Esophagus squamous epithelium (tissue), 5 donors: ENCODE data around the gene C1QTNF2. TPM values are rescaled to one million over a fixed set of nuclear protein-coding genes. Genes with fewer than 3 reads are reported as not detected.

Experiments used
- DNase-seq: peaks from one replicate; lab custom pipeline; 2025; lab: John Stamatoyannopoulos, UW
- H3K27ac ChIP-seq, 4 donors: fragments of 200-600 bp; sonication (generic); one replicate each; pipeline ENCODE4 v1.5.1; 2016 to 2019; ENCODE audit warnings: mild to moderate bottlenecking in 1 of 4
- H3K27me3 ChIP-seq, 4 donors: fragments of 200-600 bp; sonication (generic); 1 replicate in 3 of 4; 2 replicates in 1 of 4; pipeline versions ENCODE4 v1.5.1 to v1.6.0; 2017 to 2021; ENCODE audit warnings: antibody characterized with exemption in 1 of 4
- H3K36me3 ChIP-seq, 3 donors: fragments of 200-600 bp; sonication (generic); one replicate each; pipeline ENCODE4 v1.5.1; 2016 to 2019
- H3K4me1 ChIP-seq, 3 donors: fragments of 200-600 bp; sonication (generic); one replicate each; pipeline ENCODE4 v1.5.1; 2017 to 2019
- H3K4me3 ChIP-seq, 4 donors: fragments of 200-600 bp; sonication (generic); 1 replicate in 3 of 4; 2 replicates in 1 of 4; pipeline ENCODE4 v1.5.1; 2016 to 2019; ENCODE audit warnings: mild to moderate bottlenecking in 2 of 4, moderate library complexity in 1 of 4
- H3K9me3 ChIP-seq, 3 donors: fragments of 200-600 bp; sonication (generic); one replicate each; pipeline ENCODE4 v1.5.1; 2016 to 2019
- CTCF ChIP-seq, 6 experiments: fragments of 450-650 bp in 4 of 6; fragments of 200-600 bp in 2 of 6; sonication (generic) in 2 of 6; IDR thresholded peaks; one replicate each; pipeline ENCODE4 v1.5.1; 2016 to 2019; ENCODE audit warnings: antibody characterized with exemption in 6 of 6, mild to moderate bottlenecking in 4 of 6, moderate library complexity in 4 of 6
- POLR2A ChIP-seq, 4 donors: fragments of 450-650 bp; IDR thresholded peaks; one replicate each; pipeline ENCODE4 v1.6.1; 2017; ENCODE audit warnings: antibody characterized with exemption in 4 of 4, mild to moderate bottlenecking in 4 of 4, moderate library complexity in 3 of 4
- WGBS, 2 donors: methylation state at CpG; one replicate each; pipeline ENCODE4 v1.1.5; 2018; 5-methylcytosine and 5-hydroxymethylcytosine counted together
- intact Hi-C: fragments of 100-400 bp; cut with DNase I; formaldehyde crosslinking; loops from one replicate; pipeline ENCODE4 v1.15.0; 2022
- total RNA-seq, 4 donors: library from RNA; depleted of rRNA; stranded (reverse); fragments of >200 nt; gene quantifications; one replicate each; pipeline ENCODE4 v1.1.0, GENCODE V29; 2016
- donor health status: DM: yes; HTN: yes; CAD: no.

Gene C1QTNF2
- under 1 TPM; 0.23 to 0.95 (median 0.62) TPM for total RNA-seq

GRCh38 chr5:160369990-160370712 lies at the start of gene C1QTNF2:
Gene C1QTNF2 (minus strand): TSS chr5:160370626. CDS start chr5:160355011, 15,615 bp downstream.
- Histone ChIP-seq H3K4me1 (peaks cover 5 to 32% (median 28%) of the 10 kb centered on the region in 3 donors), H3K9me3 (no peaks in the 10 kb centered on the region), H3K27ac (peak within 1 kb of the TSS in 3 of 4 donors; percentile 70 to 75 (median 71)), H3K4me3 (peak within 1 kb of the TSS; percentile 43 to 82 (median 55)), H3K27me3 (peaks cover 0 to 7% (median 0%) of the 10 kb centered on the region in 4 donors), H3K36me3 (no peaks in the 10 kb centered on the region)
- intact Hi-C loops, result no loop called here
- no peak for DNase-seq
- TF ChIP-seq CTCF (IDR thresholded peaks at IDR 0.05) (no peak), POLR2A (IDR thresholded peaks at IDR 0.05) (no peak)
- 2 to 3% methylated on average over 6 to 19 of the region's 45 CpGs for WGBS, 2 donors

GRCh38 chr5:160420331-160420610 lies 49.8 kb upstream of the C1QTNF2 start:
- intact Hi-C loops, result no loop called here
- Histone ChIP-seq H3K36me3 (peaks cover 0 to 8% (median 0%) of the 10 kb centered on the region in 3 donors), H3K4me1 (peaks cover 13 to 84% (median 40%) of the 10 kb centered on the region in 3 donors), H3K27ac (peak overlapping the region in 1 of 4 donors; percentile 96), H3K9me3 (no peaks in the 10 kb centered on the region), H3K4me3 (no peak overlapping the region), H3K27me3 (no peaks in the 10 kb centered on the region)
- DNase-seq, result no peak
- TF ChIP-seq POLR2A (IDR thresholded peaks at IDR 0.05) (no peak), CTCF (IDR thresholded peaks at IDR 0.05) (no peak)

- no peak for DNase-seq
- no peaks in the 10 kb centered on the region for H3K27me3 ChIP-seq
- H3K4me1 ChIP-seq, result peaks cover 13 to 83% (median 40%) of the 10 kb centered on the region in 3 donors
- H3K4me3 ChIP-seq, result peak overlapping the region; percentile 54 to 93 (median 83)
- no peak for TF ChIP-seq CTCF (IDR thresholded peaks at IDR 0.05)
- intact Hi-C loops, result no loop called here
- H3K27ac ChIP-seq, result peak overlapping the region; percentile 85 to 96 (median 92)
- 34 to 38% methylated on average over 11 of the region's 11 CpGs for WGBS, 2 donors
- peaks cover 0 to 13% (median 0%) of the 10 kb centered on the region in 3 donors for H3K36me3 ChIP-seq
- H3K9me3 ChIP-seq, result no peaks in the 10 kb centered on the region
Observed at GRCh38 chr5:160419458-160420330, 49.3 kb upstream of the C1QTNF2 start.

GRCh38 chr5:160418561-160419457 lies 48.4 kb upstream of the C1QTNF2 start, which contains the start of gene SLU7:
Gene SLU7 (minus strand): TSS chr5:160419081. CDS start chr5:160415294, 3,787 bp downstream.
- 1% methylated on average over 43 to 45 of the region's 48 CpGs for WGBS, 2 donors
- peak; percentile 67 for DNase-seq
- H3K27me3 ChIP-seq, result no peaks in the 10 kb centered on the region
- intact Hi-C loops, result no loop called here
- H3K9me3 ChIP-seq, result no peaks in the 10 kb centered on the region
- peaks cover 0 to 22% (median 3%) of the 10 kb centered on the region in 3 donors for H3K36me3 ChIP-seq
- peak within 1 kb of the TSS; percentile 85 to 96 (median 92) for H3K27ac ChIP-seq
- TF ChIP-seq CTCF (IDR thresholded peaks at IDR 0.05) (peak in 1 of 6 experiments; percentile 14), POLR2A (IDR thresholded peaks at IDR 0.05) (peak in 3 of 4 donors; percentile 35 to 71 (median 64))
- peak within 1 kb of the TSS; percentile 54 to 93 (median 83) for H3K4me3 ChIP-seq
- H3K4me1 ChIP-seq, result peaks cover 13 to 74% (median 37%) of the 10 kb centered on the region in 3 donors
